ENCODE data around the gene PDE4B.

PDE4B gene

DNA sequence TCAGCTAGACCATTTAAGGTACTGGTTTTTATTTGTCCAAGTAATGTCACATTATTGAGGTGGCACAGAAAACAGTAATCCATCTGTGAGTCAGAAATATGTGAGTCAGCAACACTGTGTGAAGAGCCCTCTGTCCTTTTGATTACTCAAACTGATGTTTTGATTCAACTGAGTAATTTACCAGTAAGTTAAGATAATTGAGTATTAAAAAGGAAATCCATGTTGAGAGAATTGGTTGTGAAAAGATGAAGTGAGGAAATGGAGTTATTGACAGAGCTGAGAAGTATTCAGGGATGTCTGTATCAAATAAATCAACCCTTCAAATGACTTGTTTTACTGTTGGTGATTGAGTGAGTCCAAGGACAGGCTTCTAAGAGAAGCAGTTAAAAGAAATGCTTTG lies 438.5 kb downstream of the PDE4B start:
- in situ Hi-C loops (cut with MboI; ENCODE audit: low sequenced_read_pairs, unreplicated experiment): loop anchor here (25.0 kb wide), 2 partner anchors 519 to 819 kb away; partner anchors contain the start of genes LEPR and LEPROT
- no peak for DNase-seq (ENCODE audit: low spot score)
- TF ChIP-seq, protein P1, sequence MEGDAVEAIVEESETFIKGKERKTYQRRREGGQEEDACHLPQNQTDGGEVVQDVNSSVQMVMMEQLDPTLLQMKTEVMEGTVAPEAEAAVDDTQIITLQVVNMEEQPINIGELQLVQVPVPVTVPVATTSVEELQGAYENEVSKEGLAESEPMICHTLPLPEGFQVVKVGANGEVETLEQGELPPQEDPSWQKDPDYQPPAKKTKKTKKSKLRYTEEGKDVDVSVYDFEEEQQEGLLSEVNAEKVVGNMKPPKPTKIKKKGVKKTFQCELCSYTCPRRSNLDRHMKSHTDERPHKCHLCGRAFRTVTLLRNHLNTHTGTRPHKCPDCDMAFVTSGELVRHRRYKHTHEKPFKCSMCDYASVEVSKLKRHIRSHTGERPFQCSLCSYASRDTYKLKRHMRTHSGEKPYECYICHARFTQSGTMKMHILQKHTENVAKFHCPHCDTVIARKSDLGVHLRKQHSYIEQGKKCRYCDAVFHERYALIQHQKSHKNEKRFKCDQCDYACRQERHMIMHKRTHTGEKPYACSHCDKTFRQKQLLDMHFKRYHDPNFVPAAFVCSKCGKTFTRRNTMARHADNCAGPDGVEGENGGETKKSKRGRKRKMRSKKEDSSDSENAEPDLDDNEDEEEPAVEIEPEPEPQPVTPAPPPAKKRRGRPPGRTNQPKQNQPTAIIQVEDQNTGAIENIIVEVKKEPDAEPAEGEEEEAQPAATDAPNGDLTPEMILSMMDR (IDR thresholded peaks at IDR 0.05; ENCODE audit: borderline replicate concordance, control extremely low read depth, extremely low read depth, insufficient read depth, missing control alignments): no peak

DNA sequence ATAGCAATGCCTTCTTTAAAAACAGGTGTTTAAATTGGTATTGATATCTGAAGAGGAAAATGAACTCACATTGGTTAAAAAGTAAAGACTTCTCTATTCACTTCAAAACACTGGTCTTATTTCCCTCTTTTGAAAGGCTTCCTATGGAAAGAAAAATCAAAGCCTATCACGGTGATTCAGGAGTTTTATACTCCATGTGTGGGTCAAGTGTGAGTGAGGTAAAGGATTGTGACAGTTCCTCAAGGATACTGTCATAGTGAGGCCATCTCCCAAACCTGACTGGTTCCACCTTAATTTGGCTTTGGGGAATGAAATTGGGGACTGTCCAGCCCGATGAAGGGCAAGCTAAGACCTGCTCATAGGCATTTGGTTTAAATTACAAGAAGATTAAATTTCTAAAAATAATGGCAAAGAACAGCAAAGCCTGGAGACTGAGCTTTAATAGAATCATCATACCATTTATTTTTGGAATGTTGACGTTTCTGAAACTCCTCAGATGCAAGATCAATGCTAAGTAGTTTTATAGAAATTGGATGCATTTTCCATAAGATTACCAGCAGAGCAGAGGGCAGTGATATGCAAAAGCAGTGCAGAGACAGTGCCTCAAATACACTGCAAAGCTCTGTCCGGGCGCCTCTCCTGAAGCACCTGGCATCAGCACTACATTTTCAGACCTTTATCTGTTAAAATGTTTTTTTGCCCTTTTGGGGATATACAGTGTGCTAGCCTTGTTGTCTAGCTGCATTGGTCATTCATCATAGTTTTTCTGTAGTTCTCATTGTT lies 439.2 kb downstream of the PDE4B start:
- TF ChIP-seq, protein P1 (IDR thresholded peaks at IDR 0.05; ENCODE audit: borderline replicate concordance, control extremely low read depth, extremely low read depth, insufficient read depth, missing control alignments): no peak
- in situ Hi-C loops (cut with MboI; ENCODE audit: low sequenced_read_pairs, unreplicated experiment): loop anchor here (25.0 kb wide), 2 partner anchors 520 to 820 kb away; partner anchors contain the start of genes LEPR and LEPROT
- no peak for DNase-seq (ENCODE audit: low spot score)

DNA sequence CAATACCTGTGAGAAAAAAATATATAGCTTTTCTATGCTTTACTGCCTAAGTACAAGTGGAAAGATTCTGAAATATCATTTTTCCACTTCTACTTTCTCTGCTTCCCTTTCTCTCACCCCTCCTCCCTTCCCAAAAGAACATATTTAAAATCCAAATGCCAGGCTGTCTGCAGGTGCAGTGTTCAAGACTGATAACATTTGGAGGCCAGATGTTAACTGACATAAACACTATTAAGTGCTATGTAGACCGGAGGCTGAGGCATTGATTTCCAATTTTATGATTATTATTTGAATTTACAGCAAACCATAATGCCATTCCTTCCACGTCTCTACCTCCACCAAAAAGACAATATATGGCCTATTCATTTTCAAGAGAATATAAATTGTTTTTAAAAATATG lies 444.3 kb downstream of the PDE4B start:
- in situ Hi-C loops (cut with MboI; ENCODE audit: low sequenced_read_pairs, unreplicated experiment): loop anchor here (25.0 kb wide), 2 partner anchors 525 to 825 kb away; partner anchors contain the start of genes LEPR and LEPROT
- no peak for DNase-seq (ENCODE audit: low spot score)
- TF ChIP-seq, protein P1 (IDR thresholded peaks at IDR 0.05; ENCODE audit: borderline replicate concordance, control extremely low read depth, extremely low read depth, insufficient read depth, missing control alignments): no peak

DNA sequence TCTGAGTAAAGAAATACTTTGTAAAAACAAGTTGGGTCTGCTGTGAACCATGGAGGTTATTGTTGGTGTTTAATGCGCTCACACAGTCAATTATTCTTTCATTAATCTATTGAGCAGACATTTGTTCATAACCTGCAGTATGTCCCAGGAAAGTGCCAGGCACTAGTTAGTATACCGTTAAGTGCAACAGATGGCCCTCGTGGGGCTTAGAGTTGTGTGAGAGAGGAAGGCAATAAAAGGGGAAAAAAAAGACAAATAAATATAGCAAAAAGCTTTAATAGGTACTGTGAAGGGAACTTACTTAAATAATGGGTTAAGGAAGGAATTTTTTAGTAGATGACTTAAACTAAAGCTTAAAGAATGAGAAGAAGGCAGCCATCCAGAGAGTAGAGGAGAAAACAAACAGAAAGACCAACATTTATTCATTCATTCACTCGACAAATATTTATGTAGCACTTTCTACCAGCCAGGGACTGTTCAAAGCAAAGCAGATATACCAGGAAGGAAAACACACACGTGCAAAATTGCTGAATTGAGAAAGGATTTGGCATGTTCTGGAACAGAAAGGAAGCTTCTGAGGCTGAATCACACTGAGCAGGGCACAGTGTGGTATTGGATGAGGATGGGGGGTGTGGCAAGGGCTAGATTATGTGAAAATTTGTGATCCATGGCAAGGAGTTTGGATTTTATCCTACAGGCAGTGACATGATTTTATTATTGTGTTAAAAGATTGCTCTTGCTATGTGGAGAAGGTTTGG lies 445.2 kb downstream of the PDE4B start:
- TF ChIP-seq, protein P1 (IDR thresholded peaks at IDR 0.05; ENCODE audit: borderline replicate concordance, control extremely low read depth, extremely low read depth, insufficient read depth, missing control alignments): no peak
- DNase-seq (ENCODE audit: low spot score): no peak
- in situ Hi-C loops (cut with MboI; ENCODE audit: low sequenced_read_pairs, unreplicated experiment): loop anchor here (25.0 kb wide), 2 partner anchors 526 to 826 kb away; partner anchors contain the start of genes LEPR and LEPROT

DNA sequence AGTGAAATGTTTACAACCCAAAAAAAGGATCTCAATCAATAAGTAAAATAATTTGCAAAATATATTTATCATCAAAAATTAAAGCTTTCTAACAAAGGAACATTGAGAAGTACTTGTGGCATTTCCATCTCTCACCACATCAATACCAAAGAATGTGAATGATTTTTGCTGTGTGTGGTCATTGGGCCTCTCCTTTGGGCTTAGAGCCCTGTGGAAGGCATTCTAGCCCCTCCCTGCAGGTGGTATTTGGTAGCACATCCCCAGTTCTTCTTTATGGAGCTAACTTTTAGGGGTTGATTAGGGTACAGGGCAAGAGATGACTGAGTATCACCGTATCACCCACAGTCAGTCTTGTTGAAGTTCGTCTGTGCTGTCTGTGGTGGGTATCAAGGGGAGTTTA lies 447.1 kb downstream of the PDE4B start:
- TF ChIP-seq, protein P1 (IDR thresholded peaks at IDR 0.05; ENCODE audit: borderline replicate concordance, control extremely low read depth, extremely low read depth, insufficient read depth, missing control alignments): no peak
- DNase-seq (ENCODE audit: low spot score): no peak
- in situ Hi-C loops (cut with MboI; ENCODE audit: low sequenced_read_pairs, unreplicated experiment): loop anchor here (5.0 to 25.0 kb wide), 3 partner anchors 288 to 828 kb away; partner anchors contain the start of genes LEPR and LEPROT

All from GM13976 (cell line).